ENCODE data around the gene MYL7. TPM values are rescaled to one million over a fixed set of nuclear protein-coding genes. Genes with fewer than 3 reads are reported as not detected.

MYL7 gene
- total RNA-seq, 1 experiment from 2014 or later = 5.7 TPM

GRCh38 chr7:44184206-44184872 is 43.2 kb upstream of the MYL7 start:
- Histone ChIP-seq H3K23ac (ENCODE audit: insufficient read length, low read depth, low read length) (no peak overlapping the region), H2BK15ac (ENCODE audit: low read depth, low read length) (no peak overlapping the region), H3K14ac (ENCODE audit: insufficient read depth, low read length) (no peak overlapping the region), H2BK20ac (ENCODE audit: low read depth, low read length, poor library complexity, severe bottlenecking) (no peak overlapping the region), H3T11ph (ENCODE audit: low read length) (no peak overlapping the region), H3K4me1 (ENCODE audit: insufficient read depth, low read length) (no peaks in the 10 kb centered on the region), H2AK5ac (ENCODE audit: insufficient read length, low read length) (no peak overlapping the region), H3K9me3 (ENCODE audit: control insufficient read depth, low read depth, low read length) (peaks cover 7% of the 10 kb centered on the region), H4K91ac (ENCODE audit: insufficient read length, low read depth, low read length) (no peak overlapping the region), H2BK12ac (ENCODE audit: insufficient read length, low read depth, low read length) (no peak overlapping the region), H2BK5ac (ENCODE audit: insufficient read length, low read length) (no peak overlapping the region), H3K4me2 (ENCODE audit: insufficient read depth, insufficient read length, low read length) (no peak overlapping the region), H2BK120ac (ENCODE audit: low read depth, low read length, poor library complexity, severe bottlenecking) (no peak overlapping the region), H4K8ac (replicated peaks; ENCODE audit: insufficient read length, low read depth, low read length) (no peak overlapping the region), H3K79me2 (ENCODE audit: insufficient read depth, low read length) (no peaks in the 10 kb centered on the region), H4K5ac (ENCODE audit: insufficient read length, low read depth, low read length) (no peak overlapping the region), H4K20me1 (ENCODE audit: control insufficient read depth, insufficient read depth, insufficient read length) (no peaks in the 10 kb centered on the region), H3K18ac (ENCODE audit: insufficient read length, low read depth, low read length) (no peak overlapping the region), H2AFZ (ENCODE audit: low read length) (no peak overlapping the region), H3K56ac (ENCODE audit: insufficient read length, low read depth, low read length) (no peak overlapping the region), H3K27ac (ENCODE audit: insufficient read length, low read depth, low read length) (no peak overlapping the region), H3K4ac (ENCODE audit: low read depth, low read length) (no peak overlapping the region), H3K27me3 (ENCODE audit: insufficient read depth, low read length) (no peaks in the 10 kb centered on the region), H3K9ac (ENCODE audit: extremely low read depth, insufficient read length, low read length) (no peak overlapping the region), H3K23me2 (ENCODE audit: insufficient read length, low read depth, low read length, poor library complexity, severe bottlenecking) (no peaks in the 10 kb centered on the region), H3K79me1 (ENCODE audit: insufficient read depth, low read depth, low read length, poor library complexity, severe bottlenecking) (no peaks in the 10 kb centered on the region)
- DNase-seq = no peak
- H3K27me3 Mint-ChIP-seq (ENCODE audit: low read depth) = peaks cover 12% of the 10 kb centered on the region
- TF ChIP-seq, protein P1, sequence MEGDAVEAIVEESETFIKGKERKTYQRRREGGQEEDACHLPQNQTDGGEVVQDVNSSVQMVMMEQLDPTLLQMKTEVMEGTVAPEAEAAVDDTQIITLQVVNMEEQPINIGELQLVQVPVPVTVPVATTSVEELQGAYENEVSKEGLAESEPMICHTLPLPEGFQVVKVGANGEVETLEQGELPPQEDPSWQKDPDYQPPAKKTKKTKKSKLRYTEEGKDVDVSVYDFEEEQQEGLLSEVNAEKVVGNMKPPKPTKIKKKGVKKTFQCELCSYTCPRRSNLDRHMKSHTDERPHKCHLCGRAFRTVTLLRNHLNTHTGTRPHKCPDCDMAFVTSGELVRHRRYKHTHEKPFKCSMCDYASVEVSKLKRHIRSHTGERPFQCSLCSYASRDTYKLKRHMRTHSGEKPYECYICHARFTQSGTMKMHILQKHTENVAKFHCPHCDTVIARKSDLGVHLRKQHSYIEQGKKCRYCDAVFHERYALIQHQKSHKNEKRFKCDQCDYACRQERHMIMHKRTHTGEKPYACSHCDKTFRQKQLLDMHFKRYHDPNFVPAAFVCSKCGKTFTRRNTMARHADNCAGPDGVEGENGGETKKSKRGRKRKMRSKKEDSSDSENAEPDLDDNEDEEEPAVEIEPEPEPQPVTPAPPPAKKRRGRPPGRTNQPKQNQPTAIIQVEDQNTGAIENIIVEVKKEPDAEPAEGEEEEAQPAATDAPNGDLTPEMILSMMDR (conservative IDR thresholded peaks at IDR 0.05) = no peak
- H3K9me3 Mint-ChIP-seq = peaks cover 11 to 12% of the 10 kb centered on the region in 2 experiments; a peak in 4 of 5 replicates
- no CpG with 5 or more reads among the region's 16 CpGs for WGBS (ENCODE audit: extremely low coverage, insufficient read length, low lambda C conversion rate)
- H3K36me3 Mint-ChIP-seq (ENCODE audit: insufficient read depth in 1 of 3, low read depth in 3 of 3) = peaks cover 0 to 7% (median 2%) of the 10 kb centered on the region in 3 experiments; a peak in 2 of 7 replicates
- peaks cover 22 to 28% of the 10 kb centered on the region in 2 experiments for H3K4me1 Mint-ChIP-seq
- no peak overlapping the region for H3K4me3 Mint-ChIP-seq
- peak overlapping the region in 1 of 3 experiments; percentile 56; a peak in 2 of 7 replicates for H3K27ac Mint-ChIP-seq

Data from H9 (cell line).